Liver (tissue), 9 donors: ENCODE data around the gene SPA17. TPM values are rescaled to one million over a fixed set of nuclear protein-coding genes. Genes with fewer than 3 reads are reported as not detected.

Experiments
- DNase-seq: peaks from one replicate; pipeline ENCODE4 v3.0.0-alpha.2; 2017; ENCODE audit warnings: low spot score
- H3K27ac ChIP-seq, 2 donors: one replicate each; pipeline ENCODE4 v1.7.0; 2013; ENCODE audit warnings: inconsistent platforms in 2 of 2, low read length in 2 of 2, control low read depth in 1 of 2, low read depth in 1 of 2, mild to moderate bottlenecking in 1 of 2
- H3K27me3 ChIP-seq, 4 donors: one replicate each; pipeline versions ENCODE4 v1.6.1 to v1.7.0; 2013; ENCODE audit warnings: low read length in 3 of 4, inconsistent platforms in 1 of 4, mild to moderate bottlenecking in 1 of 4, moderate library complexity in 1 of 4; ENCODE audit not compliant: control insufficient read depth in 4 of 4, insufficient read depth in 4 of 4
- H3K36me3 ChIP-seq, 4 donors: one replicate each; pipeline versions ENCODE4 v1.6.1 to v1.7.0; 2013; ENCODE audit warnings: low read length in 3 of 4, mild to moderate bottlenecking in 3 of 4, low read depth in 1 of 4, moderate library complexity in 1 of 4; ENCODE audit not compliant: control insufficient read depth in 4 of 4, insufficient read depth in 3 of 4
- H3K4me1 ChIP-seq, 4 donors: one replicate each; pipeline versions ENCODE4 v1.6.1 to v1.7.0; 2013; ENCODE audit warnings: low read length in 3 of 4, mild to moderate bottlenecking in 3 of 4, moderate library complexity in 1 of 4; ENCODE audit not compliant: control insufficient read depth in 4 of 4, insufficient read depth in 4 of 4
- H3K4me3 ChIP-seq, 3 donors: one replicate each; pipeline versions ENCODE4 v1.6.1 to v1.7.0; 2013; ENCODE audit warnings: low read length in 3 of 3, control low read depth in 1 of 3, low read depth in 1 of 3, mild to moderate bottlenecking in 1 of 3
- H3K9ac ChIP-seq, 2 donors: one replicate each; pipeline ENCODE4 v1.7.0; 2013; ENCODE audit warnings: low read length in 2 of 2, mild to moderate bottlenecking in 2 of 2, moderate library complexity in 2 of 2, control low read depth in 1 of 2, low read depth in 1 of 2
- H3K9me3 ChIP-seq, 4 donors: one replicate each; pipeline versions ENCODE4 v1.6.1 to v1.7.0; 2013; ENCODE audit warnings: low read length in 3 of 4; ENCODE audit not compliant: control insufficient read depth in 4 of 4
- ATF3 ChIP-seq: IDR thresholded peaks from 2 replicates; pipeline ENCODE4 v1.6.1; 2016; ENCODE audit warnings: antibody characterized with exemption
- CTCF ChIP-seq: fragments of 150-350 bp; IDR thresholded peaks from 2 replicates; pipeline ENCODE4 v1.5.1; 2017; ENCODE audit warnings: improper control_type of control experiment, low read depth, low read length; ENCODE audit not compliant: missing input control
- EGR1 ChIP-seq, 2 donors: IDR thresholded peaks; 2 replicates each; pipeline ENCODE4 v1.6.1; 2016 to 2018; ENCODE audit warnings: antibody characterized with exemption in 2 of 2, low read depth in 2 of 2
- FOXA1 ChIP-seq: IDR thresholded peaks from 2 replicates; pipeline ENCODE4 v1.6.1; 2016; ENCODE audit warnings: antibody characterized with exemption
- FOXA2 ChIP-seq: IDR thresholded peaks from 2 replicates; pipeline ENCODE4 v1.6.1; 2016; ENCODE audit warnings: antibody characterized with exemption
- GABPA ChIP-seq, 2 donors: IDR thresholded peaks in 1 of 2; conservative IDR thresholded peaks in 1 of 2; 2 replicates each; pipeline ENCODE4 v1.6.1; 2016; ENCODE audit warnings: antibody characterized with exemption in 2 of 2, mild to moderate bottlenecking in 1 of 2, moderate library complexity in 1 of 2
- HNF4A ChIP-seq, 2 donors: conservative IDR thresholded peaks; 2 replicates each; pipeline ENCODE4 v1.6.1; 2016; ENCODE audit warnings: antibody characterized with exemption in 2 of 2, mild to moderate bottlenecking in 2 of 2
- HNF4G ChIP-seq: IDR thresholded peaks from 2 replicates; pipeline ENCODE4 v1.6.1; 2016; ENCODE audit warnings: antibody characterized with exemption
- JUND ChIP-seq, 2 donors: IDR thresholded peaks; 2 replicates each; pipeline ENCODE4 v1.6.1; 2016; ENCODE audit warnings: antibody characterized with exemption in 2 of 2
- MAX ChIP-seq: IDR thresholded peaks from 2 replicates; pipeline ENCODE4 v1.6.1; 2016; ENCODE audit warnings: antibody characterized with exemption
- NR2F2 ChIP-seq: IDR thresholded peaks from 2 replicates; pipeline ENCODE4 v1.6.1; 2016; ENCODE audit warnings: antibody characterized with exemption
- RAD21 ChIP-seq, 2 donors: IDR thresholded peaks; 2 replicates each; pipeline ENCODE4 v1.6.1; 2016; ENCODE audit warnings: antibody characterized with exemption in 2 of 2, mild to moderate bottlenecking in 2 of 2
- RXRA ChIP-seq, 2 donors: IDR thresholded peaks; 2 replicates each; pipeline ENCODE4 v1.6.1; 2017 to 2018; ENCODE audit warnings: antibody characterized with exemption in 2 of 2, mild to moderate bottlenecking in 1 of 2
- SP1 ChIP-seq: IDR thresholded peaks from 2 replicates; pipeline ENCODE4 v1.6.1; 2018; ENCODE audit warnings: antibody characterized with exemption, mild to moderate bottlenecking
- TAF1 ChIP-seq: conservative IDR thresholded peaks from 2 replicates; pipeline ENCODE4 v1.6.1; 2016; ENCODE audit warnings: antibody characterized with exemption, mild to moderate bottlenecking
- YY1 ChIP-seq: IDR thresholded peaks from 2 replicates; pipeline ENCODE4 v1.6.1; 2016; ENCODE audit warnings: antibody characterized with exemption, mild to moderate bottlenecking
- ZBTB33 ChIP-seq: IDR thresholded peaks from 2 replicates; pipeline ENCODE4 v1.6.1; 2016; ENCODE audit warnings: antibody characterized with exemption
- WGBS: extraction: QIAGEN DNeasy Blood & Tissue Kit; methylation state at CpG from one replicate; pipeline ENCODE4 v1.1.7; 2013; 5-methylcytosine and 5-hydroxymethylcytosine counted together
- polyA plus RNA-seq, 2 donors: library from polyadenylated mRNA; stranded (reverse) in 1 of 2; unstranded in 1 of 2; fragments of 200-250 nt in 1 of 2; fragments of >200 nt in 1 of 2; fragmentation: Nextera tagmentation in 1 of 2; extraction: Ambion mirVana in 1 of 2; gene quantifications; one replicate each; pipeline versions ENCODE4 v1.2.1 to v1.2.3, GENCODE V29; 2013 to 2015
- total RNA-seq, 2 donors: library from RNA; depleted of rRNA; stranded (reverse); fragments of >200 nt; gene quantifications; one replicate each; pipeline ENCODE4 v1.2.3, GENCODE V29; 2014
- donor health status: healthy.
- donor health status: healthy.
- donor health status: healthy.
- donor health status: healthy.
- donor health status: healthy.

The SPA17 gene
- total and polyA plus RNA-seq, 4 donors: 0.47 to 3.2 (median 1.9) TPM

GRCh38 chr11:124719534-124719933, 45.8 kb downstream of the SPA17 start:
- TF ChIP-seq HNF4G: no peak
- TF ChIP-seq TAF1: no peak
- TF ChIP-seq FOXA2: no peak
- no peak for TF ChIP-seq FOXA1
- TF ChIP-seq MAX: no peak
- no peak for TF ChIP-seq RAD21 (IDR thresholded peaks at IDR 0.05)
- TF ChIP-seq ATF3: no peak
- TF ChIP-seq JUND (IDR thresholded peaks at IDR 0.05): no peak
- TF ChIP-seq GABPA (IDR thresholded peaks at IDR 0.05 in 1 of 2, conservative IDR thresholded peaks at IDR 0.05 in 1 of 2): no peak
- TF ChIP-seq ZBTB33: no peak
- no peak for TF ChIP-seq EGR1 (IDR thresholded peaks at IDR 0.05; ENCODE audit: low read depth in 2 of 2)
- no peak for TF ChIP-seq HNF4A (conservative IDR thresholded peaks at IDR 0.05)
- TF ChIP-seq NR2F2: no peak
- H3K27ac ChIP-seq: no peak overlapping the region
- no peaks in the 10 kb centered on the region for H3K9me3 ChIP-seq
- DNase-seq: no peak
- H3K27me3 ChIP-seq: peaks cover 0 to 16% (median 3%) of the 10 kb centered on the region in 4 donors
- no peak overlapping the region for H3K9ac ChIP-seq
- no peak overlapping the region for H3K4me3 ChIP-seq
- WGBS: 41% methylated on average over 2 of the region's 2 CpGs
- H3K36me3 ChIP-seq: no peaks in the 10 kb centered on the region
- H3K4me1 ChIP-seq: peaks cover 0 to 11% (median 8%) of the 10 kb centered on the region in 4 donors

- H3K4me3 ChIP-seq: no peak overlapping the region
- TF ChIP-seq HNF4G (no peak), JUND (IDR thresholded peaks at IDR 0.05) (no peak), CTCF (no peak), EGR1 (IDR thresholded peaks at IDR 0.05; ENCODE audit: low read depth in 2 of 2) (no peak), FOXA1 (no peak), YY1 (no peak), RXRA (IDR thresholded peaks at IDR 0.05) (no peak), ZBTB33 (no peak), SP1 (no peak)
- H3K9me3 ChIP-seq: no peaks in the 10 kb centered on the region
- no peak overlapping the region for H3K27ac ChIP-seq
- DNase-seq: no peak
- 40% methylated on average over 6 of the region's 6 CpGs for WGBS
- H3K9ac ChIP-seq: no peak overlapping the region
- no peaks in the 10 kb centered on the region for H3K36me3 ChIP-seq
- peaks cover 3 to 19% (median 11%) of the 10 kb centered on the region in 4 donors for H3K4me1 ChIP-seq
- H3K27me3 ChIP-seq: peaks cover 0 to 19% (median 3%) of the 10 kb centered on the region in 4 donors
These were observed 48.5 kb downstream of the SPA17 start for GRCh38 chr11:124722176-124722575.
